ENCODE measurements around the gene ZNF787. TPM values are rescaled to one million over a fixed set of nuclear protein-coding genes. Genes with fewer than 3 reads are reported as not detected.

ZNF787 gene
- total RNA-seq, 1 experiment from 2014 or later, result 111 TPM

DNA sequence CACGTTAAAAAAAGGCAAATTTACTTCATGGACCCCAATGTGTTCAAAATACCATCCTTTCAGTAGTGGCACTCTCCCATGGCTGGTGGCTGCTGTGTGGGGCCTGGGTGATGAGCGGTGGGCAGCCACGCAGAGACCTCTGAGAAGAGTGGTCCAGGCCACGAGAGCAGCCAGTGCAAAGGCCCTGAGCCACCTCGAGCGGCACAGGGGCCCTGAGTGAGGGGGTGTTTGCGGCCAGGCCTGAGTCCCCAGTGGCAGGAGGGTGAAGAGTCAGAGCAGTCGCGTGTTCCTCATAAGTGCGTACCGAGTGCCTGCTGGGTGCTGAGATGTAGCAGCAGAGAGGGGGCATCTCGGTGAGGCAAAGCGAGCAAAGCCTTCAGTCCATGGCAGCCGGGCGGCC, 27.0 kb upstream of the ZNF787 start:
- H3K9me2 ChIP-seq (replicated peaks; ENCODE audit: low read length), result no peaks in the 10 kb centered on the region
- intact Hi-C loops (cut with micrococcal nuclease), result no loop called here
- ATAC-seq, result no peak

DNA sequence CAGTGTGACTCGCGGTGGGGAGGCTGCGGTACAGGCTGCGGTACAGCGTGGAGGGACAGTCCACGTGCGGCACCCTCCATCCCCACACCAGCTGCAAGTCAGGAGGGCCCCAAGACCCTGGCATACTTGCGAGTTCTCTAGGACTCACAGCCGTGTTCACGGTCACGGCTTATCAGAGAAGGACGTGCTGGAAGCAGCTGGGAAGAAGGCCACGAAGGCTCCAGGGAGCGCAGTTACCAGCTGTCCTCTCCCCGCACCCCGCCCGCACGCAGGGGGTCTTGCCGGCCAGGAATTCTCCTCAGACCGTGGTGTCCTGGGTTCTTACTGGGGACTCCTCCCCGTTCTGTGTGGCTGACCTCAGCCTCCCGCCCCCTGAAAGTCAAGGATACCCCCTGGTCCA, 26.2 kb upstream of the ZNF787 start:
- peaks cover 51% of the 10 kb centered on the region for H3K79me2 ChIP-seq (ENCODE audit: low read length)
- no peak overlapping the region for H3K4me2 ChIP-seq (ENCODE audit: low read length)
- CTCF ChIA-PET, result no interaction called here
- H3K9me2 ChIP-seq (replicated peaks; ENCODE audit: low read length), result no peaks in the 10 kb centered on the region
- H3K27ac ChIP-seq (ENCODE audit: low read length), result no peak overlapping the region
- TF ChIP-seq EZH2 (IDR thresholded peaks at IDR 0.05; ENCODE audit: low read length, unreplicated experiment) (no peak), EZH2phosphoT487 (IDR thresholded peaks at IDR 0.05; ENCODE audit: borderline replicate concordance, low read length) (no peak)
- TF ChIP-seq, protein P1, sequence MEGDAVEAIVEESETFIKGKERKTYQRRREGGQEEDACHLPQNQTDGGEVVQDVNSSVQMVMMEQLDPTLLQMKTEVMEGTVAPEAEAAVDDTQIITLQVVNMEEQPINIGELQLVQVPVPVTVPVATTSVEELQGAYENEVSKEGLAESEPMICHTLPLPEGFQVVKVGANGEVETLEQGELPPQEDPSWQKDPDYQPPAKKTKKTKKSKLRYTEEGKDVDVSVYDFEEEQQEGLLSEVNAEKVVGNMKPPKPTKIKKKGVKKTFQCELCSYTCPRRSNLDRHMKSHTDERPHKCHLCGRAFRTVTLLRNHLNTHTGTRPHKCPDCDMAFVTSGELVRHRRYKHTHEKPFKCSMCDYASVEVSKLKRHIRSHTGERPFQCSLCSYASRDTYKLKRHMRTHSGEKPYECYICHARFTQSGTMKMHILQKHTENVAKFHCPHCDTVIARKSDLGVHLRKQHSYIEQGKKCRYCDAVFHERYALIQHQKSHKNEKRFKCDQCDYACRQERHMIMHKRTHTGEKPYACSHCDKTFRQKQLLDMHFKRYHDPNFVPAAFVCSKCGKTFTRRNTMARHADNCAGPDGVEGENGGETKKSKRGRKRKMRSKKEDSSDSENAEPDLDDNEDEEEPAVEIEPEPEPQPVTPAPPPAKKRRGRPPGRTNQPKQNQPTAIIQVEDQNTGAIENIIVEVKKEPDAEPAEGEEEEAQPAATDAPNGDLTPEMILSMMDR (conservative IDR thresholded peaks at IDR 0.05; ENCODE audit: low read depth, low read length), result no peak
- POLR2A ChIA-PET (ENCODE audit: unreplicated experiment), result no interaction called here
- H3K27me3 ChIP-seq (ENCODE audit: low read length), result no peaks in the 10 kb centered on the region
- peaks cover 6% of the 10 kb centered on the region for H3K4me1 ChIP-seq (ENCODE audit: insufficient read depth, low read length)
- no peak overlapping the region for H3K9ac ChIP-seq (ENCODE audit: low read length)
- H4K20me1 ChIP-seq (ENCODE audit: low read length), result no peaks in the 10 kb centered on the region
- H3K9me3 ChIP-seq (ENCODE audit: low read length), result no peaks in the 10 kb centered on the region
- H3K36me3 ChIP-seq (ENCODE audit: low read depth, low read length), result peaks cover 4% of the 10 kb centered on the region; the same call in 1 of the 2 replicates
- no peak overlapping the region for H3K4me3 ChIP-seq (ENCODE audit: low read length)
- BruUV-seq (replicated peaks), result no TSS peak
- no peak overlapping the region for H2AFZ ChIP-seq (ENCODE audit: low read length)
- ATAC-seq (no peak), DNase-seq (no peak)
- intact Hi-C loops (cut with micrococcal nuclease), result no loop called here
- no peaks in the 10 kb centered on the region for H3F3A ChIP-seq (ENCODE audit: low read length, unreplicated experiment)

More for the DNA sequence above, 27.0 kb upstream of the ZNF787 start:
- H2AFZ ChIP-seq (ENCODE audit: low read length), result no peak overlapping the region
- H4K20me1 ChIP-seq (ENCODE audit: low read length), result 0 out of 2 replicates have a peak, but pooled peaks cover 3% of the 10 kb centered on the region
- H3K4me2 ChIP-seq (ENCODE audit: low read length), result no peak overlapping the region
- no peaks in the 10 kb centered on the region for H3F3A ChIP-seq (ENCODE audit: low read length, unreplicated experiment)
- H3K27ac ChIP-seq (ENCODE audit: low read length), result no peak overlapping the region
- H3K27me3 ChIP-seq (ENCODE audit: low read length), result no peaks in the 10 kb centered on the region
- DNase-seq, result no peak
- H3K9me3 ChIP-seq (ENCODE audit: low read length), result no peaks in the 10 kb centered on the region
- no TSS peak for BruUV-seq (replicated peaks)
- ChIA-PET POLR2A (ENCODE audit: unreplicated experiment) (no interaction called here), CTCF (no interaction called here)
- no peak overlapping the region for H3K9ac ChIP-seq (ENCODE audit: low read length)
- H3K4me3 ChIP-seq (ENCODE audit: low read length), result no peak overlapping the region
- peaks cover 49% of the 10 kb centered on the region for H3K79me2 ChIP-seq (ENCODE audit: low read length)
- TF ChIP-seq, protein P1 (conservative IDR thresholded peaks at IDR 0.05; ENCODE audit: low read depth, low read length), result no peak
- TF ChIP-seq EZH2 (IDR thresholded peaks at IDR 0.05; ENCODE audit: low read length, unreplicated experiment) (no peak), EZH2phosphoT487 (IDR thresholded peaks at IDR 0.05; ENCODE audit: borderline replicate concordance, low read length) (no peak)
- peaks cover 4% of the 10 kb centered on the region; the same call in 1 of the 2 replicates for H3K36me3 ChIP-seq (ENCODE audit: low read depth, low read length)
- no peaks in the 10 kb centered on the region for H3K4me1 ChIP-seq (ENCODE audit: insufficient read depth, low read length)

DNA sequence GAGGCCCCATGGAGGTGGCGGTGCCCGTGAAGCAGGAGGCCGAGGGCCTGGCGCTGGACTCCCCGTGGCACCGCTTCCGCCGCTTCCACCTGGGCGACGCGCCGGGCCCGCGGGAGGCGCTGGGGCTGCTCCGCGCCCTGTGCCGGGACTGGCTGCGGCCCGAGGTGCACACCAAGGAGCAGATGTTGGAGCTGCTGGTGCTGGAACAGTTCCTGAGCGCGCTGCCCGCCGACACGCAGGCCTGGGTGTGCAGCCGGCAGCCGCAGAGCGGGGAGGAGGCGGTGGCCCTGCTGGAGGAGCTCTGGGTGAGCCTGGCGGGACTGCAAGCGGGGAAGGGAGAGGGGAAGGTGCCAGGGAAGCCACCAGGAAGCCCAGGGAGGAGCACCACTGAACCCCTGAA, 25.8 kb upstream of the ZNF787 start:
- Histone ChIP-seq H3F3A (ENCODE audit: low read length, unreplicated experiment) (no peaks in the 10 kb centered on the region), H3K27ac (ENCODE audit: low read length) (no peak overlapping the region), H3K9ac (ENCODE audit: low read length) (no peak overlapping the region), H3K4me1 (ENCODE audit: insufficient read depth, low read length) (peaks cover 11% of the 10 kb centered on the region), H3K27me3 (ENCODE audit: low read length) (no peaks in the 10 kb centered on the region), H4K20me1 (ENCODE audit: low read length) (no peaks in the 10 kb centered on the region), H3K4me2 (ENCODE audit: low read length) (no peak overlapping the region), H3K36me3 (ENCODE audit: low read depth, low read length) (peaks cover 4% of the 10 kb centered on the region; the same call in 1 of the 2 replicates), H3K79me2 (ENCODE audit: low read length) (peaks cover 54% of the 10 kb centered on the region), H3K9me3 (ENCODE audit: low read length) (no peaks in the 10 kb centered on the region), H3K4me3 (ENCODE audit: low read length) (no peak overlapping the region), H2AFZ (ENCODE audit: low read length) (no peak overlapping the region), H3K9me2 (replicated peaks; ENCODE audit: low read length) (no peaks in the 10 kb centered on the region)
- POLR2A ChIA-PET (ENCODE audit: unreplicated experiment), result no interaction called here
- DNase-seq (no peak), ATAC-seq (no peak)
- BruUV-seq (replicated peaks), result no TSS peak
- intact Hi-C loops (cut with micrococcal nuclease), result no loop called here
- TF ChIP-seq, protein P1 (conservative IDR thresholded peaks at IDR 0.05; ENCODE audit: low read depth, low read length), result no peak
- TF ChIP-seq EZH2phosphoT487 (IDR thresholded peaks at IDR 0.05; ENCODE audit: borderline replicate concordance, low read length), result no peak
- TF ChIP-seq EZH2 (IDR thresholded peaks at IDR 0.05; ENCODE audit: low read length, unreplicated experiment), result no peak
- CTCF ChIA-PET, result no interaction called here

Data from PC-3 (cell line).